HCT116 (cell line): Measurements from ENCODE around the gene TYR. TPM values are rescaled to one million over a fixed set of nuclear protein-coding genes. Genes with fewer than 3 reads are reported as not detected.

Source experiments
- ATAC-seq: fragments of 200-7000 bp; cut with Tn5 transposase; 2 replicates; pipeline ENCODE4 v1.9.1; 2020; ENCODE audit warnings: mild to moderate bottlenecking, moderate library complexity
- BruUV-seq: library from RNA; stranded (reverse); fragments of 400-500 nt; replicated peaks from 2 replicates; lab custom pipeline; 2021; lab: Mats Ljungman, UMichigan
- CTCF ChIA-PET: fragments of 300-600 bp; sonication (Branson Sonifier 250); formaldehyde crosslinking; loops from one replicate; lab custom pipeline; 2021; ENCODE audit warnings: antibody characterized with exemption; lab: Charles Lee
- POLR2A ChIA-PET: fragments of 300-600, 350-600 bp; sonication (Branson Sonifier 250); formaldehyde crosslinking; loops from one replicate; lab custom pipeline; 2021; ENCODE audit warnings: antibody characterized with exemption; lab: Charles Lee
- RAD21 ChIA-PET, 2 experiments: fragments of 300-600 bp; sonication (Branson Sonifier 250); formaldehyde crosslinking; loops; one replicate each; lab custom pipeline; 2023; ENCODE audit warnings: low total read pairs in 2 of 2; ENCODE audit not compliant: uncharacterized antibody in 2 of 2, unreplicated experiment in 2 of 2, low non-redundant PET in 1 of 2; lab: Charles Lee
- DNase-seq: peaks from one replicate; pipeline ENCODE4 v3.0.0-alpha.2; 2010; ENCODE audit warnings: low read depth, low spot score
- H2AFZ ChIP-seq: fragments of 200-600 bp; shearing (Covaris generic), sonication (generic); 2 replicates; pipeline ENCODE4 v1.6.1; 2017; ENCODE audit warnings: low read depth, mixed run types, mixed read lengths, antibody characterized with exemption, low read length; ENCODE audit not compliant: poor library complexity, severe bottlenecking
- H3K27ac ChIP-seq: 2 replicates; pipeline ENCODE4 v1.5.1; 2012; ENCODE audit warnings: low read depth, low read length
- H3K27me3 ChIP-seq: fragments of 200-600 bp; sonication (generic); 2 replicates; pipeline ENCODE4 v1.6.1; 2016; ENCODE audit warnings: mixed run types, low read length, mixed read lengths; ENCODE audit not compliant: insufficient read depth
- H3K36me3 ChIP-seq, 2 experiments: fragments of 200-500 bp in 1 of 2; fragments of 200-600 bp in 1 of 2; sonication (Bioruptor generic) in 1 of 2; sonication (generic) in 1 of 2; 2 replicates each; pipeline versions ENCODE4 v1.5.1 to v1.6.1; 2014 to 2016; ENCODE audit warnings: low read length in 2 of 2, inconsistent platforms in 1 of 2, mixed read lengths in 1 of 2, mixed run types in 1 of 2; ENCODE audit not compliant: insufficient read depth in 2 of 2, control insufficient read depth in 1 of 2
- H3K4me1 ChIP-seq, 2 experiments: fragments of 200-600 bp in 1 of 2; sonication (generic) in 1 of 2; 2 replicates each; pipeline versions ENCODE4 v1.5.1 to v1.6.1; 2012 to 2017; ENCODE audit warnings: low read length in 2 of 2, inconsistent platforms in 1 of 2, mild to moderate bottlenecking in 1 of 2, mixed read lengths in 1 of 2, mixed run types in 1 of 2, moderate library complexity in 1 of 2; ENCODE audit not compliant: insufficient read depth in 2 of 2, control insufficient read depth in 1 of 2
- H3K4me2 ChIP-seq: fragments of 200-600 bp; sonication (generic); 2 replicates; pipeline ENCODE4 v1.6.1; 2017; ENCODE audit warnings: mixed run types, low read length, mixed read lengths
- H3K4me3 ChIP-seq, 2 experiments: fragments of 200-600 bp in 1 of 2; sonication (generic) in 1 of 2; replicated peaks in 1 of 2; 2 replicates each; pipeline ENCODE4 v1.5.1; 2011 to 2016; ENCODE audit warnings: low read length in 2 of 2, control low read depth in 1 of 2, low read depth in 1 of 2, mild to moderate bottlenecking in 1 of 2, mixed read lengths in 1 of 2, mixed run types in 1 of 2
- H3K79me2 ChIP-seq: fragments of 200-600 bp; sonication (generic); 2 replicates; pipeline ENCODE4 v1.6.1; 2017; ENCODE audit warnings: mild to moderate bottlenecking, mixed run types, low read length, moderate library complexity, mixed read lengths; ENCODE audit not compliant: insufficient read depth
- H3K9ac ChIP-seq: fragments of 200-600 bp; sonication (generic); 2 replicates; pipeline ENCODE4 v1.6.1; 2016; ENCODE audit warnings: low read length, mixed read lengths
- H3K9me2 ChIP-seq: fragments of 200-600 bp; sonication (generic), shearing (Covaris generic); 2 replicates; pipeline ENCODE4 v1.6.1; 2017; ENCODE audit warnings: mixed run types, mild to moderate bottlenecking, moderate library complexity; ENCODE audit not compliant: insufficient read depth
- H3K9me3 ChIP-seq, 2 experiments: fragments of 200-500 bp in 1 of 2; fragments of 200-600 bp in 1 of 2; sonication (Bioruptor generic) in 1 of 2; sonication (generic) in 1 of 2; 2 replicates each; pipeline ENCODE4 v1.6.1; 2014 to 2017; ENCODE audit warnings: low read length in 2 of 2, mixed read lengths in 2 of 2, inconsistent platforms in 1 of 2, low read depth in 1 of 2, mild to moderate bottlenecking in 1 of 2, mixed run types in 1 of 2, moderate library complexity in 1 of 2; ENCODE audit not compliant: control insufficient read depth in 1 of 2, insufficient read depth in 1 of 2
- H4K20me1 ChIP-seq: fragments of 200-600 bp; sonication (generic), shearing (Covaris generic); 2 replicates; pipeline ENCODE4 v1.6.1; 2017; ENCODE audit warnings: mixed run types, mild to moderate bottlenecking, moderate library complexity; ENCODE audit not compliant: insufficient read depth
- CBX3 ChIP-seq: IDR thresholded peaks from 2 replicates; pipeline ENCODE4 v1.6.1; 2012; ENCODE audit warnings: low read depth
- CEBPB ChIP-seq: IDR thresholded peaks from 2 replicates; pipeline ENCODE4 v1.6.1; 2012; ENCODE audit warnings: low read depth
- EZH2 ChIP-seq: fragments of 200-600 bp; sonication (generic); IDR thresholded peaks from 2 replicates; pipeline ENCODE4 v1.6.1; 2017; ENCODE audit warnings: antibody characterized with exemption, mixed run types
- FOSL1 ChIP-seq: IDR thresholded peaks from 2 replicates; pipeline ENCODE4 v1.6.1; 2012; ENCODE audit warnings: low read depth
- JUND ChIP-seq: IDR thresholded peaks from 2 replicates; pipeline ENCODE4 v1.6.1; 2012
- POLR2A ChIP-seq: IDR thresholded peaks from 2 replicates; pipeline ENCODE4 v1.7.0; 2011; ENCODE audit warnings: borderline replicate concordance; ENCODE audit not compliant: insufficient read depth, insufficient read length; ENCODE audit errors: extremely low read depth
- POLR2AphosphoS5 ChIP-seq: IDR thresholded peaks from 2 replicates; pipeline ENCODE4 v1.6.1; 2011; ENCODE audit warnings: mild to moderate bottlenecking, low read depth, low read length, moderate library complexity
- RAD21 ChIP-seq: IDR thresholded peaks from 2 replicates; pipeline ENCODE4 v1.6.1; 2012; ENCODE audit warnings: low read depth, mild to moderate bottlenecking
- SRF ChIP-seq: IDR thresholded peaks from 2 replicates; pipeline ENCODE4 v1.6.1; 2012; ENCODE audit warnings: low read depth
- ZFX ChIP-seq: fragments of 450-650 bp; IDR thresholded peaks from 2 replicates; pipeline ENCODE4 v1.6.1; 2017
- intact Hi-C: fragments of 100-400 bp; cut with micrococcal nuclease; formaldehyde crosslinking; loops from 2 replicates; pipeline ENCODE4 v1.10.0; 2022
- total RNA-seq: library from RNA; stranded (reverse); gene quantifications from one replicate; pipeline ENCODE4 v1.2.1, GENCODE V29; 2021; ENCODE audit not compliant: unreplicated experiment
- TF ChIP-seq, protein P1 (sequence below), 3 experiments: fragments of 200-600 bp in 1 of 3; sonication (generic) in 1 of 3; IDR thresholded peaks in 2 of 3; conservative IDR thresholded peaks in 1 of 3; 2 replicates each; pipeline ENCODE4 v1.5.1; 2012 to 2017; ENCODE audit warnings: low read depth in 2 of 3, low read length in 2 of 3, antibody characterized with exemption in 1 of 3, borderline replicate concordance in 1 of 3, control low read depth in 1 of 3, mild to moderate bottlenecking in 1 of 3, mixed read lengths in 1 of 3, mixed run types in 1 of 3, moderate library complexity in 1 of 3; ENCODE audit not compliant: insufficient read depth in 1 of 3
- TF ChIP-seq, protein P2 (sequence below): IDR thresholded peaks from 2 replicates; pipeline ENCODE4 v1.6.1; 2012; ENCODE audit warnings: low read depth

TYR gene
- total RNA-seq, 1 experiment from 2014 or later = not detected

DNA sequence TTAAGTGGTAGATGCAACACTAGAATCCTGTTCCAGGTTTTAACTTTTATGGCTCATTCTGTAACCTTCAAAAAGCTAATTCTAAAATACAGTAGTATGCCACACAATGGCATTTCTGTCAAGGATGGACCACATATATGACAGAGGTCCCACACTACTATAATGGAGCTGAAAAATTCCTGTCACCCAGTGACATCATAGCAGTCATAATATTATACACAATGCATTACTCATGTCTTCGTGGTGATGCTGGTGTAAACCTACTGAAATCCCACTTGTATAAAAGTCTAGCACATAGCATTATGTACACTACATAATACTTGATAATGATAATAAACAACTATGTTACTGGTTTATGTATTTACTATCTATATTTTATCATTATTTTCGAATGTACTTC lies 12.1 kb downstream of the TYR start (continued):
- TF ChIP-seq, protein P1, sequence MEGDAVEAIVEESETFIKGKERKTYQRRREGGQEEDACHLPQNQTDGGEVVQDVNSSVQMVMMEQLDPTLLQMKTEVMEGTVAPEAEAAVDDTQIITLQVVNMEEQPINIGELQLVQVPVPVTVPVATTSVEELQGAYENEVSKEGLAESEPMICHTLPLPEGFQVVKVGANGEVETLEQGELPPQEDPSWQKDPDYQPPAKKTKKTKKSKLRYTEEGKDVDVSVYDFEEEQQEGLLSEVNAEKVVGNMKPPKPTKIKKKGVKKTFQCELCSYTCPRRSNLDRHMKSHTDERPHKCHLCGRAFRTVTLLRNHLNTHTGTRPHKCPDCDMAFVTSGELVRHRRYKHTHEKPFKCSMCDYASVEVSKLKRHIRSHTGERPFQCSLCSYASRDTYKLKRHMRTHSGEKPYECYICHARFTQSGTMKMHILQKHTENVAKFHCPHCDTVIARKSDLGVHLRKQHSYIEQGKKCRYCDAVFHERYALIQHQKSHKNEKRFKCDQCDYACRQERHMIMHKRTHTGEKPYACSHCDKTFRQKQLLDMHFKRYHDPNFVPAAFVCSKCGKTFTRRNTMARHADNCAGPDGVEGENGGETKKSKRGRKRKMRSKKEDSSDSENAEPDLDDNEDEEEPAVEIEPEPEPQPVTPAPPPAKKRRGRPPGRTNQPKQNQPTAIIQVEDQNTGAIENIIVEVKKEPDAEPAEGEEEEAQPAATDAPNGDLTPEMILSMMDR (IDR thresholded peaks at IDR 0.05 in 2 of 3, conservative IDR thresholded peaks at IDR 0.05 in 1 of 3; ENCODE audit: borderline replicate concordance in 1 of 3, insufficient read depth in 1 of 3, low read depth in 2 of 3, low read length in 2 of 3) = no peak
- TF ChIP-seq EZH2 (no peak), ZFX (no peak), JUND (no peak), CBX3 (no peak)

DNA sequence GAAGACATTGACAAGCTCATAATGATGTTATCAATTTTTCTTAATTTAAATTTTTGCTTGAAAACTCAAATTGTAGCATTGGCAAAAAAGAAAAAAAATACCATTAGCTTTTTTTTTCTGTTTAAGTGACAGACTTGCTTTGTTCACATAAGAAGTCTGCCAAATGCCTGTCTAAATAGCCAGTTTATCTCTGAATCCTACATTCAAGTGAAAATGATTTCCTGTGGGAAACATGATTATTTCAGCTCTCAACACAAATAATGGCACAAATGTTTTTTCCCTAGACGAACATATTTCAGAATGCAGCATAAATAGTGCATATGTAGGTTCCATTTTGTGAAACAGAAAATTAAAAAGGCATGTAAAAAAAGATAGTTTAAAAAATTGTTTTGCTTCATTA lies 23.5 kb downstream of the TYR start:
- Histone ChIP-seq H3K36me3 (no peaks in the 10 kb centered on the region), H3K4me1 (no peaks in the 10 kb centered on the region), H4K20me1 (no peaks in the 10 kb centered on the region), H3K9ac (no peak overlapping the region), H3K27ac (no peak overlapping the region), H3K79me2 (no peaks in the 10 kb centered on the region), H3K4me2 (no peak overlapping the region), H3K9me3 (no peaks in the 10 kb centered on the region), H3K27me3 (no peaks in the 10 kb centered on the region), H3K9me2 (no peaks in the 10 kb centered on the region), H2AFZ (no peak overlapping the region), H3K4me3 (no peak overlapping the region)
- intact Hi-C loops = no loop called here
- POLR2A ChIA-PET = no interaction called here
- RAD21 ChIA-PET = no interaction called here
- CTCF ChIA-PET = no interaction called here
- no peak for ATAC-seq
- no peak for DNase-seq
- TF ChIP-seq, protein P1 (IDR thresholded peaks at IDR 0.05 in 2 of 3, conservative IDR thresholded peaks at IDR 0.05 in 1 of 3; ENCODE audit: borderline replicate concordance in 1 of 3, insufficient read depth in 1 of 3, low read depth in 2 of 3, low read length in 2 of 3) = no peak
- TF ChIP-seq FOSL1 (no peak), POLR2A (no peak), SRF (no peak), POLR2AphosphoS5 (no peak), CEBPB (no peak), RAD21 (no peak)
- TF ChIP-seq, protein P2, sequence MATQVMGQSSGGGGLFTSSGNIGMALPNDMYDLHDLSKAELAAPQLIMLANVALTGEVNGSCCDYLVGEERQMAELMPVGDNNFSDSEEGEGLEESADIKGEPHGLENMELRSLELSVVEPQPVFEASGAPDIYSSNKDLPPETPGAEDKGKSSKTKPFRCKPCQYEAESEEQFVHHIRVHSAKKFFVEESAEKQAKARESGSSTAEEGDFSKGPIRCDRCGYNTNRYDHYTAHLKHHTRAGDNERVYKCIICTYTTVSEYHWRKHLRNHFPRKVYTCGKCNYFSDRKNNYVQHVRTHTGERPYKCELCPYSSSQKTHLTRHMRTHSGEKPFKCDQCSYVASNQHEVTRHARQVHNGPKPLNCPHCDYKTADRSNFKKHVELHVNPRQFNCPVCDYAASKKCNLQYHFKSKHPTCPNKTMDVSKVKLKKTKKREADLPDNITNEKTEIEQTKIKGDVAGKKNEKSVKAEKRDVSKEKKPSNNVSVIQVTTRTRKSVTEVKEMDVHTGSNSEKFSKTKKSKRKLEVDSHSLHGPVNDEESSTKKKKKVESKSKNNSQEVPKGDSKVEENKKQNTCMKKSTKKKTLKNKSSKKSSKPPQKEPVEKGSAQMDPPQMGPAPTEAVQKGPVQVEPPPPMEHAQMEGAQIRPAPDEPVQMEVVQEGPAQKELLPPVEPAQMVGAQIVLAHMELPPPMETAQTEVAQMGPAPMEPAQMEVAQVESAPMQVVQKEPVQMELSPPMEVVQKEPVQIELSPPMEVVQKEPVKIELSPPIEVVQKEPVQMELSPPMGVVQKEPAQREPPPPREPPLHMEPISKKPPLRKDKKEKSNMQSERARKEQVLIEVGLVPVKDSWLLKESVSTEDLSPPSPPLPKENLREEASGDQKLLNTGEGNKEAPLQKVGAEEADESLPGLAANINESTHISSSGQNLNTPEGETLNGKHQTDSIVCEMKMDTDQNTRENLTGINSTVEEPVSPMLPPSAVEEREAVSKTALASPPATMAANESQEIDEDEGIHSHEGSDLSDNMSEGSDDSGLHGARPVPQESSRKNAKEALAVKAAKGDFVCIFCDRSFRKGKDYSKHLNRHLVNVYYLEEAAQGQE = no peak
- no TSS peak for BruUV-seq
